HG02571 (cell line): Measurements from ENCODE around the gene NIPSNAP2.
A peak's percentile ranks its signal among the peaks of the same experiment; 100 is the strongest.
"Not testable (repeated sequence)": the region's sequence is repeated elsewhere in the genome, so short reads cannot be mapped to it uniquely, and the experiment has no call there.

ENCODE experiments used
- ATAC-seq: cut with Tn5 transposase; IDR thresholded peaks from one replicate; pipeline ENCODE4 v1.9.1; 2021; ENCODE audit warnings: mild to moderate bottlenecking, moderate library complexity; ENCODE audit not compliant: unreplicated experiment

NIPSNAP2 gene

DNA sequence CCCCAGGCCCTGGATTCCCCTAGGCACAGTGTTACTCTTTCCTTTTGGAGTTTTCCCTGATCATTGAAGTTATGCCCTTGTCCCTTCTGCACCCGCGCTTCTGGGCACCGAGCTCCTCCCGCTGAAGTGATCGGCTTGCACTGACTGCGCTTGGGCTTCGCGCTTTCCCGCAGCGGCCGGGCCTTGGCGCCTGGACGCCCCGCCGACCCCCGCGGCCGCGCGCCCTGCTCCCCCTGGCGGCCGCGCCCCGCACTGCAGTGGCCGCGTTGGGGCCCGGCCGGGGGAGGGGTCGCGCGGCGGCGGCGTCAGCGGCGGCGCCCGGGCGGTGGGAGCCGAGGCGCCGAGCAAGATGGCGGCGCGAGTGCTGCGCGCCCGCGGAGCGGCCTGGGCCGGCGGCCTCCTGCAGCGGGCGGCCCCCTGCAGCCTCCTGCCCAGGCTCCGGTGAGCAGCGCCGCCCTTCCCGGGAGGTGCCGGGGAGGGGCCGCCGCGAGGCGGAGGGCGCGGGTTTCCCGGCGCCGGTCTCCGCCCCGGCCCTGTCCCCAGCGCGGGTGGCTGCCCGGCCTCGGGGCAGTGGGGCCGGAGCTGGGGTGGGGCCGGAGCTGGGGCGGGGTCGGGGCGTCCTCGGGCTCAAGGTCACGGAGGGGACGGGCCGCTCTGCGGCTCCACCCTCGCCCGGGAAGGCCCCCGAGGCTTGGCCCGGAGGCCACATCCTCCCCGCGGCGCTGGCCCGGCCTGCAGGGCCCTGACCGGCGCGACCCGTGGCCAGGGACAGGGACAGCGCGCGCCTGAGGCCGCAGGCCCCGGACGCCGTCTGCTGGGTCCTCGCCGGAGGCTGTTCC lies at the start of gene NIPSNAP2:
NIPSNAP2 (plus strand) TSS at position 325 of the 839 bp plus-strand sequence; CDS start at position 350, 25 bp downstream.
- peak; percentile 77 for ATAC-seq

DNA sequence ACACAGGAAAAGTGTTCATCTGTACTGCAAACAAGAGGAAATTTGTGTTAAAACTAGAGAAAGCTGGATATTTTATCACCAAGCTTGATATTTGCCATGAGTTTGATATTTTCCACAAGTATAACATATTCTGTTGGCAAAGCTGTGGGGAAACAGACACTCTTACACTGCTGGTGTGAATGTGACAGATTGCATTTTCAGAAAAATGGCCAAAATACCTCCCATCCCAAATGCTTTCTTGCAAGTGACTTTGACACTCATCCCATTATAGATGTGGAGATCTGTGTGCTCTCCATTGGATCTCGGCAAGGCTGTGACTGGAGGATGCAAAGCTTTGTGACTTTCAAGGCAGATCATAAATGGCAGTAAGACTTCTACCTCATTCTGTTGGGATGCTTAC lies 46.6 kb upstream of the NIPSNAP2 start:
- ATAC-seq = no peak

DNA sequence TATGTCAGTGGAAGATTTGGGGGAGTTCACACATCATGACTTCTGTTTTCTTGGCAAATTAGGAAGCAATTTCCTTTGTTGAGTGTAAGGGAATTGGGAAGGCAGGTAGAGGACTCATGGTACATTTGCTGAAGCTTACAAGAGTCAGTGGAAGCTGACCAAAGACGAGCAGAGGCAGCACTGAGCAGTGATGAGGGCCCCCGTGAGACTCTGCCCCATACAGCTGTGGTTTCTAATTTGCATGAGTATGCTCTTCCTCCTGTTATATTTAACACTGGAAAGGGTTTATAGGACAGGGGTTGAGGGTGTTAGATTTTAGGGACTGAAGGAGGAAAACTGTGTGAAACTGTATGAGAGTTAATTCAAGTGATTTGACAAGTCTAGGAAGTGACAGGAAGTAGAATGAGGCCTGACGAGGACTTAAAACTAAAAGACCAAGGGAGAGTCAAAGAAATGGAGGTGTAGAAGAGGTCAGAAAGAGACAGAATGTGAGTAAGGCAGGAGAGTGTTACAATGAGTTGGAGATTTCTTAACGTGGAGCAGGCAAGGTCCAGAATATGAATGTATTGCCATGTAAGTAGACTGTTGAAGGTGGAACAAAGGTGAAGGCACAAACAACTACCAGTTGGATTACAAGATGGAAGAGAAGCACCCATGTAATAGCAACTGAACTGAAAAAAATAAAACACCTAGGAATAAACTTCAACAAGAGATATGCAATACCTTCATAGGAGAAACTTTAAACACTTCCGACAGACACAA lies 36.2 kb upstream of the NIPSNAP2 start:
- ATAC-seq = no peak

GRCh38 chr7:55931421-55932151 lies 32.8 kb upstream of the NIPSNAP2 start:
- no peak for ATAC-seq

DNA sequence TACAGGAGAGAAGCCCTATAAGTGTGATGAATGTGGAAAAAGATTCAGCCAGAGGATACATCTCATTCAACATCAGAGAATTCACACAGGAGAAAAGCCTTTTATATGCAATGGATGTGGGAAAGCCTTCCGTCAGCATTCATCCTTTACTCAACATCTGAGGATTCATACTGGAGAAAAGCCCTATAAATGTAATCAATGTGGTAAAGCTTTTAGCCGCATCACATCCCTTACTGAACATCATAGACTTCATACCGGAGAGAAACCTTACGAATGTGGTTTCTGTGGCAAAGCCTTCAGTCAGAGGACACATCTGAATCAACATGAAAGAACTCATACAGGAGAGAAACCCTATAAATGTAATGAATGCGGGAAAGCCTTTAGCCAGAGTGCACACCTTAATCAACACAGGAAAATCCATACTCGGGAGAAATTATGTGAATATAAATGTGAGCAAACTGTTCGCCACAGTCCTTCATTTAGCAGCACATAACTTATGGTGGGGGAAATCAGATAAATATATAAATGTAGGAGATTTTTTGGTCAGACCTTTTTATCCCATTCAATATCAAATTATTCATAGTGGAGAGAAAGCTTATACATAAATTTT lies 24.8 kb upstream of the NIPSNAP2 start:
- no peak for ATAC-seq

DNA sequence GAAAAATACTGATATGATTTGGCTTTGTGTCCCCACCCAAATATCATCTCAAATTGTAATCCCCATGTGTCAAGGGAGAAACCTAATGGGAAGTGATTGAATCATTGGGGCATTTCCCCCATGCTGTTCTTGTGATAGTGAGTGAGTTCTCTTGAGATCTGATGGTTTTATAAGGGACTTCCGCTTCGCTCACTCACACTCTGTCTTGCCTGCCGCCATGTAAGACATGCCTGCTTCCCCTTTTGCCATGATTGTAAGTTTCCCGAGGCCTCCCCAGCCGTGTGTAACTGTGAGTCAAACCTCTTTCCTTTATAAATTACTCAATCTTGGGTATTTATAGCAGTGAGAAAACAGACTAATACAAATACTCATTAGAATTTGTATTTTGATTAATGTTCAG lies 17.8 kb upstream of the NIPSNAP2 start:
- ATAC-seq = no peak

GRCh38 chr7:55951637-55952351 lies 12.6 kb upstream of the NIPSNAP2 start, which contains the start of gene MRPS17:
Gene MRPS17 (plus strand): TSS chr7:55951877. CDS start chr7:55953196, 1,319 bp downstream.
- peak; percentile 100 for ATAC-seq

- not testable (repeated sequence) for ATAC-seq
Measured at GRCh38 chr7:55952352-55952671, 12.1 kb upstream of the NIPSNAP2 start.

- no peak for ATAC-seq
Measured at GRCh38 chr7:55953707-55954475, 10.5 kb upstream of the NIPSNAP2 start.

GRCh38 chr7:55957190-55957589 lies 7.2 kb upstream of the NIPSNAP2 start:
- ATAC-seq = no peak

DNA sequence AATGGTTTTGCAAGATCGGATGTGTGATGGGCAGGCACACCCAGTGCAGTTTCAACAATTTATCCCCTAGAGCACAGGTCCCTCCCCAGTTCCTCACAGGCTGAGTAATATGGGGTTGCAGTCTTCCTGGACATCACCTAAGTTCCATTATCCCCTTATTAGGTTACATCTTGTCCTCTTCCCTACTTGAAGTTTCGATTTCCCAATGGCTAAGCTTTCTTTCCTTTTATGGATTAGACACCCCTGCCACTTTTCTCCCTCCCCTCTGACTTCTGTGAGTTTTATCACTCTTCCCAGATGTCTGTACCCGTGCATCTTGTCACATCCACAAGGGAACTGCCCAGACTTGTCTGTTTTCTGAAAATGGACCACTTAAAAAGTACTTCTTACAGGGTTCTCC lies 2.4 kb upstream of the NIPSNAP2 start:
- no peak for ATAC-seq

DNA sequence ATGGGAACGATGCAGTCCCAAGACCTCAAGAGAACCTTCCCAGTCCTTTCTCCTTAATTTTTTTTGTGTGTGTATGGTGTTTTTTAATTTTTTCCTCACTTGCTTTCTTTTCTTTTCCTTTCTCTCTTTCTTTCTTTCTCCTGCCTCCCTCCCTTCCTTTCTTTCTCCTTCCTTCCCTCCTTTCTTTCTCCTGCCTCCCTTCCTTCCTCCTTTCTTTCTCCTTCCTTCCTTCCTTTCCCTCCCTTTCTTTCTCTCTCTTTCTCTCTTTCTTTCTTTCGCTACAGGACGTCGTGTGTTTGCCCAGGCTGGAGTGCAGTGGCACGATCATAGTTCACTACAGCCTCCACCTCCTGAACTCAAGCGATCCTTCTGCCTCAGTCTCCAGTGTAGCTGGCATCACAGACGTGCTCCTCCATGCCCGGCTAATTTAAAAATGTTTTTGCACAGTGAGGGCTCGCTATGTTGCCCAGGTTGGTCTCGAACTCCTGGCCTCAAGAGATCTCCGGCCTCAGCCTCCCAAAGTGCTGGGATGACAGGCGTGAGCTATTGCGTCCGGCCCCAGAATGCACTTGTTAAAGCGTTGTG lies 709 bp upstream of the NIPSNAP2 start:
- ATAC-seq = no peak

DNA sequence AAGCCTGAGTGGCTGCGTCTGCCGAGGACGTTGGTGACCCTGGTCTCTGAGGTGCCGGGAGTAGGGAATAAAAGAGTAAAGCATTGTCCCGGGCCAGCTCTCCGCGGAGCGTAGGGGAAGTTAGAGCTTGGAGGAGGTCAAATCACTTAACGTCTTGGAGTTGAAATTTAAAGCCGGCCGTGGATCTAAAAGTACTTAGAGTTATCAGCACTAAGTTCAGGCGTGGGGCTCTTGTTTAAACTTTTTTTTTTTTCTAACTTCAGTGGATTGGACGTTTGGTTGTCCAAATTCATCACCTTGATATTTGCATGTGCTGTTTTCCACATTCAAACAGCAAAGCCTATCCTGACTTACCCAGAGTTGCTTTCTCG lies 700 bp downstream of the NIPSNAP2 start:
- ATAC-seq = no peak

- no peak for ATAC-seq
Measured at GRCh38 chr7:55965805-55966421, 1.5 kb downstream of the NIPSNAP2 start.

GRCh38 chr7:55966851-55967250 lies 2.5 kb downstream of the NIPSNAP2 start:
- ATAC-seq = no peak

DNA sequence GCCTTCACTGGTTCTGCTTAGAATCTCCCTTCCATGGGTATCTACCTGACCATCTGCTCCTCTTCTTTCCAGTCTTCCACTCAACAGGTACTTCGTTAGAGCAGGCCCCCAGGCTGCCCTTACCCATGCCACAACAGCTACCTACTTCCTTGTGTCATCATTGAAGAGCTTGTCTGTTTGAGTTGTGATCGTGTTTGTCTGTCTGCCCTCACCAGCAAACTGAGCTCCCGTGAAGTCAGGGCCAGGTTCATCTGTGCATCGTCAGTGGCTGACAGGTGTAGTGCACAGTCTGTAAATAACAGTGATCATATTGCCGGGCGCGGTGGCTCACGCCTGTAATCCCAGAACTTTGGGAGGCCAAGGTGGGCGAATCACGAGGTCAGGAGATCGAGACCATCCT lies 5.0 kb downstream of the NIPSNAP2 start:
- no peak for ATAC-seq

GRCh38 chr7:55970561-55970960 lies 6.2 kb downstream of the NIPSNAP2 start:
- no peak for ATAC-seq

DNA sequence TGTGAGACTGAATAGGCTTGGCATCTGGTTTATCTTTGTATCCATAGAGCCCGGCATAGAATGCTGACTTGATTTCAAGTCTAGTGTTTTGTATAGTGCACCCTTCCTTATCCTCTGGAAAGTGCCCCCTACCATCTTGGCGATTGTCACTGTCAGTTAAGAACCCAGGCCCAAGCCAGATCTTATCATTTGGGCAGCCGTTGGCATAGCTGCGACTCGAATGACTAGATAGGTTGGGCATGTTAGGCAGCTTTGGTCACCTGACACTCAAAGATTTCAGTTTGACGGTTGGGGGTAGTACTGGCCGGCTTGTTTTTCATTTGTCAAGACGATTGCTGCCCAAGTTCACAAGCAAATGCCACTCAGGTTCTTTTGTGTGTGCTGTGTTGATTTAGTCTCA lies 6.6 kb downstream of the NIPSNAP2 start:
- no peak for ATAC-seq

GRCh38 chr7:55973747-55974250 lies 9.4 kb downstream of the NIPSNAP2 start:
- no peak for ATAC-seq
